ENCODE data around the gene ARL14EPL.

ARL14EPL gene

DNA sequence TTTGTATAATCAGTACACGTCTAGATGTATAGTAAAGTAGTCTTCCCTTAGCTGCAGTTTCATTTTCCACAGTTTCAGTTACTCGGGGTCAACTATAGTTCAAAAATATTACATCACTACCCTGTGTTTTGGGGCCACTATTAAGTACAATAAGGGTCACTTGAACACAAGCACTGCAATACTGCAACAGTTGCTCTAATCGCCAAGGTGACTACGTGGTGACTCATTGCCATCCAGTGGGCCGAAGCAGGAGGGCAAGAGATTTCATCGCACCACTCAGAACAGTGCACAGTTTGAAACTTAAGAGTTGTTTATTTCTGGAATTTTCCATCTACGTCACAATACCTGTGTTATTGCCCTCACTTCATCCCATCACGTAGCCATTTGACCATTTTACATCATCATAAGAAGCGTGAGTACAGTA, at the start of gene ARL14EPL:
Gene ARL14EPL, plus strand, starts transcription at position 379 of the 424 bp plus-strand sequence. CDS start 18,994 bp downstream, outside the sequence.
- no peak within 1 kb of the TSS for H3K9ac ChIP-seq (ENCODE audit: low read depth, low read length)
- H3K36me3 ChIP-seq (ENCODE audit: insufficient read depth, low read length): no peaks in the 10 kb centered on the region
- no peaks in the 10 kb centered on the region for H3K9me3 ChIP-seq (ENCODE audit: control insufficient read depth, insufficient read depth, low read length)
- no peaks in the 10 kb centered on the region for H3K4me1 ChIP-seq (ENCODE audit: insufficient read depth, low read length)

DNA sequence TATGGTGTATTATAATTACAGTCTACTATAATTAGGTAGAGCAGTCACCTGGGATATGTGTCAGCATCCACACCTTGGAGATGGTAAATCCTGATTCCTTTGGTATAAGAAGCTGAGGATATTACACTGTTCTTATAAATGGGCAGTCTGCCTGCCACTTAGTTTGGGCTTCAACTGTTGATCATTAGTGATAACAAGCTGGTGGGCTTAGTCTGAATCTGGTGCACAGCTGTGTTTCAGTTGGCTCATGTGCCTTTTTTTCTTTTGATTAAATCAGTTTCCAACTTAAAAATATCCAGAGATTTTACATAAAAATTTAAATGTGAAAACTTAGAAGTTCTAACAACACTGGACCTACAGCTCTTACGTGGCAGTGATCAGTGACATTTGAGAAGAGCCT, 48.8 kb upstream of the ARL14EPL start:
- no peaks in the 10 kb centered on the region for H3K9me3 ChIP-seq (ENCODE audit: control insufficient read depth, insufficient read depth, low read length)
- H3K36me3 ChIP-seq (ENCODE audit: insufficient read depth, low read length): no peaks in the 10 kb centered on the region
- no peak overlapping the region for H3K9ac ChIP-seq (ENCODE audit: low read depth, low read length)
- H3K4me1 ChIP-seq (ENCODE audit: insufficient read depth, low read length): no peaks in the 10 kb centered on the region

DNA sequence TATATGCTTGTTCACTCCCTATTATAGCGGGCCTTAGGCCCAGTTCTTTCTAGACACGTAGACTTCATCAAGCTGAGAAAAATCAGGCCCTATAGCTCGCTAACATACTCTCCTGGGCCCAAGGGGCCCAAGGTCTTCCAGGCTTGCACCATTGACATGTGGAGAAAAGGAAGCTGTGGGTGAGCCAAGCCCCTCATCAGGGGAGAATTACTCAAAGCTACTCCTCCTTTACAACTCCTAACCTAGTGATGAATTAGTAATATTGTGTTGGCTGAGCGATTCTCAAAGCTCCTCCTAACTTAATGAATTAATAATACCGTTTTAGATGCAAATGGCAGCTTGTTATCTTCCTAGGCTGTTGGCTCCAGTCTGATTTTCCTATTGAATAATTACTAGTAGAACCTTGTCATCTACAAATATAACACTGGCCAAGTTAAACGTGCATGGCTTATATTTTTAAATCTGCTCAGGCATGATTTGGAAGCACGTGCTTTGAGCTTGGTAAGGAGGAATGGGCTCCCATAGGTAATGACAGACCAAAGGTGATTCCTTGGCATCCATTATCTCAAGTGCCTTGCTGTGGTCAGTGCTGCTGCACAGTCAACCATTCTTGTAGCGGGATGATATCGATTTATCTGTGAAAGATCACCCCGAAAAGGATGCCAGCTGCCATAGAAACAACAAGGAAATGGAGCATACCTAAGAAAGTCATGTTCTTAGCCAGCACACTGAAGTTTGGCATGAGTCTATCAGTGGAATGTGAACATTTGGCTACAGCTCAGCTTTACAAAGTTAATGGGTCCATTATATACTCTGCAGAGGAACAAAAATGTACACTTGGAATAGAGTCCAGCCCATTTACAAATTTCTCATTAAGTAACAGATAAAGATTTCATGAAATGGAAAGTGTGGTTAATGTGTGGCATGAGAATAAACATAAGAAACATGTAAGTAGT, 46.2 kb upstream of the ARL14EPL start:
- H3K9ac ChIP-seq (ENCODE audit: low read depth, low read length): no peak overlapping the region
- no peaks in the 10 kb centered on the region for H3K9me3 ChIP-seq (ENCODE audit: control insufficient read depth, insufficient read depth, low read length)
- no peaks in the 10 kb centered on the region for H3K4me1 ChIP-seq (ENCODE audit: insufficient read depth, low read length)
- no peaks in the 10 kb centered on the region for H3K36me3 ChIP-seq (ENCODE audit: insufficient read depth, low read length)

DNA sequence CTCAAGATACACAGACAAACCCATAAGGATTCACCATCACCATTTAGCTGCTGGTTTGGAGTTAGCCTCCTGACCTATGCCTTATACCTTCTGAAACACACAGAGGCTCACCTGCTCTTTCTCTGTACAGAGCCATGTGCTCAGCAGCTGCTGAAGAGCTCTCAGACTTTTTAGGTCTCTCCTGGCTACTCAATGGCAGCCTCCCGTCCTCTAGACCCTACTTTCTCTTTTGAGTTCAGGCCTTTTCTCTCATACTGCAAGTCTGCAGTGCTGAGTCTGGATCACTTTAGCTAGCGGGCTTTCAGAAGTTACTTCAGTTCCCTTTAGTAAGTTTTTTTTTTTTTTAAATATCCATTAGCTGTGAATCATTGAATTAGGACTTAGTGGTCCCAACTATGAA, 44.3 kb upstream of the ARL14EPL start:
- no peaks in the 10 kb centered on the region for H3K9me3 ChIP-seq (ENCODE audit: control insufficient read depth, insufficient read depth, low read length)
- no peak overlapping the region for H3K9ac ChIP-seq (ENCODE audit: low read depth, low read length)
- no peaks in the 10 kb centered on the region for H3K4me1 ChIP-seq (ENCODE audit: insufficient read depth, low read length)
- H3K36me3 ChIP-seq (ENCODE audit: insufficient read depth, low read length): no peaks in the 10 kb centered on the region

DNA sequence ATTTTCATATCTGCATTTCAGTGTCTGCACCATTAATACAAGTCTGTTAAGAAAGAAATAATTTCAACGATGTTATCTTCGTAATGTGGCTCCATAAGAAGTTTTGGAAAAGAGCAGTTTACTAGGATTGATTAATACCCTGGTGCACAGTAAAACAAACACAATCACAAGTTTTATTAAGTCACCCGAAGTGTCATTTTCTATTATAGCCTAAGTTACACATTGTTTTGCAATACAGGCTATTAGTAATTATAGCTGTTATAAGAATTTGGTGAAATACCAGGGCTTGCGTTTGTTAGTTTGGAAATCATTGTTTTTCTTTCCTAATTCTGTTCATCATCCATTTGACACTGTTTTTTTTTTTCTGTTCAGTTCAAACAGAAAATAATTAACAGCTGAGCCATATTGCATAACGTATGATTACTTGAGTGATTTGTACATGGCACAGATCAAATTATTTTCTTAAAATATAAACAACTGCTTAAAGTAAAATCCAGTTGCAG, 39.4 kb upstream of the ARL14EPL start:
- Histone ChIP-seq H3K9ac (ENCODE audit: low read depth, low read length) (no peak overlapping the region), H3K9me3 (ENCODE audit: control insufficient read depth, insufficient read depth, low read length) (no peaks in the 10 kb centered on the region), H3K36me3 (ENCODE audit: insufficient read depth, low read length) (no peaks in the 10 kb centered on the region), H3K4me1 (ENCODE audit: insufficient read depth, low read length) (no peaks in the 10 kb centered on the region)

DNA sequence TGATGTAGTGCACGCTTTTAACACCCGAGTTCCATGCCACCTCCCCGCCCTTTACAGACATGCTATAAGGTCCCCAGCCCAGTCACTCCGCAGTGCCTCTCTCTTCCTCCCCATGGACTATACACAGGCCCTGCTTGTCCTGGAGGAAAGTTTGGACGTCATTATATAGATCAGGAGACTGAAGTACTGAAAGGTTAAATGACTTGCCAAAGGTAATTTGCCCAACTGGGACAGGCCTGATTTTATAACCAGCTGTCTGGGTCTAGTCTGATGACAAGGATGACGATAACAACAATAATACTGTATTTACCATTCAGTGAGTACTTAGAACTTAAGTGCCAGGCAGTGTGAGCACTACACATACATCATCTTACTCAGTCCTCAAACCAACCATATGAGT, 36.9 kb upstream of the ARL14EPL start:
- Histone ChIP-seq H3K9me3 (ENCODE audit: control insufficient read depth, insufficient read depth, low read length) (no peaks in the 10 kb centered on the region), H3K9ac (ENCODE audit: low read depth, low read length) (no peak overlapping the region), H3K4me1 (ENCODE audit: insufficient read depth, low read length) (no peaks in the 10 kb centered on the region), H3K36me3 (ENCODE audit: insufficient read depth, low read length) (no peaks in the 10 kb centered on the region)

DNA sequence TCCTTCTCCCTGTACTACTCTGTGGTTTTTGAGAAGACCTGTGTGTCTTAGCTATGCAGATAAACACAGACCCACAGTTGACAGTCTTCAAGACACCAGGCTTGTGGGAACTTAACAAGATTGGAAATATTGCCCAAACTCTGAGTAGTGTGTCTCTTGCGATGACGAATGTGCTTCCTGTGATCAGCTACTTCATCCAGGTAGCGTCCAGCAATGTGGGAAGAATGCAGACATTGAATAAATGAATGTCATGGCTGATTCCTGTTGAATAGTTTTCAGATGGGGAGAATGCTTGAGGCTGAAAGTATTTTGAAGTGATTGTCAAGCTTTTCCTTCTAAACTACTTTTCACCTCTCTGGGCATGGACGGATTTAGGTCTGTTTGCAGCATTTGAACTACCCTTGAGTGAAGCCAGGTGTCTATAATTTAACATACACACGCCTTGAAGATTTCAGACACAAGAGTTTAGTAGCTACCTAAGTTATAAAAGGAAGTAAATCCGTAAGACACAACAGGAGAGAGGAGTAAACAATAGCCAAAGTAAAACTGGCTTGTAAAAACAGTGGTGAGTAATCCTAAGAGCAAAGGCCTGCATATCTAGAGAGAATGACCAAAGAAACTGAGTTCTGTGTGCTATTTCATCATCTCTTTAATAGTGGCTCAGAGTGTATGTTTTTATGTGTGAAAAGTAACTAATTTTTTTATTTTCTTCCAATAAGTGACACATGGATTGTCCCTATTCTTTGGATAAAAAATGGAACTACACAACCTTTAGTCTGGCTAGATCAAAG, 30.0 kb upstream of the ARL14EPL start:
- no peak overlapping the region for H3K9ac ChIP-seq (ENCODE audit: low read depth, low read length)
- peaks cover 6% of the 10 kb centered on the region; the same call in 1 of the 2 replicates for H3K4me1 ChIP-seq (ENCODE audit: insufficient read depth, low read length)
- no peaks in the 10 kb centered on the region for H3K9me3 ChIP-seq (ENCODE audit: control insufficient read depth, insufficient read depth, low read length)
- no peaks in the 10 kb centered on the region for H3K36me3 ChIP-seq (ENCODE audit: insufficient read depth, low read length)

DNA sequence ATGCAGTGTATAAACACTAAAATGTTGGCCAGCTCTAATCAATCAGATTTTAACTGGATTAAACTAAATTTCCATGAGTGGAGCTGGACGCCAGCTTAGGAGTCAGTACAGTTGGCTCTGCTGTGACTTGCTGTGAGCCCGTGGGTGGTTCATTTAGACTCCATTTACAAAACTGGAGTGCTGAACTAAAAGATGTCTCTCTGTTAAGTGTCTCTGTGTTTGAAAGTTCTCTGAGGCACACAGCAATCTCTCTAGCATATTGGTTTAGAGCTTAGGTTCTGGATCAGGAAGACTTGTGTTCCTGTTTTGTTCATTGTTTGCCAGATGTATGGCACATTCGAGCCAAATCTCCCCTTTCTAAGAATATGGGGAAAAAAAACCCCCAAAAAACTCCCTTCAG, 28.0 kb upstream of the ARL14EPL start:
- Histone ChIP-seq H3K4me1 (ENCODE audit: insufficient read depth, low read length) (peaks cover 6% of the 10 kb centered on the region; the same call in 1 of the 2 replicates), H3K9me3 (ENCODE audit: control insufficient read depth, insufficient read depth, low read length) (no peaks in the 10 kb centered on the region), H3K9ac (ENCODE audit: low read depth, low read length) (no peak overlapping the region), H3K36me3 (ENCODE audit: insufficient read depth, low read length) (no peaks in the 10 kb centered on the region)

DNA sequence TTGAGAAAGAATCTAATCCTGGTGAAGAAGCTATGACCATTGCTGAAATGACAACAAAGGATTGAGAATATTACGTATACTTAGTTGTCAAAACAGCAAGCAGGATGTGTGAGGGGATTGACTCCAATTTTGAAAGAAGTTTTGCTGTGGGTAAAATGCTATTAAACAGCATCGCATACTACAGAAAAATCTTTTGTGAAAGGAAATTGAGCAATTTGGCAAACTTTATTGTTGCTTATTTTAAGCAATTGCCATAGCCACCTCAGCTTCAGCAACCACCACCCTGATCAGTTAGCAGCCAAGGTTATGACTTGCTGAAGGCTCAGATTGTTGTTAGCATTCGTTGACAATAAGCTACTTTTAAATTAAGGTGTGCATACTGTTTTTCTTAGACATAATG, 22.5 kb upstream of the ARL14EPL start:
- H3K9me3 ChIP-seq (ENCODE audit: control insufficient read depth, insufficient read depth, low read length): no peaks in the 10 kb centered on the region
- no peak overlapping the region for H3K9ac ChIP-seq (ENCODE audit: low read depth, low read length)
- H3K36me3 ChIP-seq (ENCODE audit: insufficient read depth, low read length): no peaks in the 10 kb centered on the region
- H3K4me1 ChIP-seq (ENCODE audit: insufficient read depth, low read length): no peaks in the 10 kb centered on the region

DNA sequence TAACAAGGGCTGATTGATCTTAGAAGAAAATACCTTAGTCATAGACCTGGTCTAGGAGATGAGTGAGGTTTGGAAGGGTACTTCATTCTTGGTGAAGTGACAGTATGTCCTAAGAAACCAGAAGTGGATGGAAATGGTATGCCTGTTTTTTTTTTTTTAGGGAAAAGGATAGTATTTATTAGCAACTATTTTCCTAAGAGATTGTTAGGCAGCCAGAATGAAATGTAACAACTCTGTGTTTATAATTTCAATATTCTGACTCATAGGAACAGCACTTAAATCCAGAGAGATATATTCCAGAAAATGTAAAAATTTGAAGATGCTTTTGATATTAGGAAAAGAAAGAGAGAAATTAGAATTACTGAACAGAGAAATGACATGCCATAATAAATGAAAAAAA, 21.2 kb upstream of the ARL14EPL start:
- Histone ChIP-seq H3K36me3 (ENCODE audit: insufficient read depth, low read length) (no peaks in the 10 kb centered on the region), H3K4me1 (ENCODE audit: insufficient read depth, low read length) (no peaks in the 10 kb centered on the region), H3K9me3 (ENCODE audit: control insufficient read depth, insufficient read depth, low read length) (no peaks in the 10 kb centered on the region), H3K9ac (ENCODE audit: low read depth, low read length) (no peak overlapping the region)

DNA sequence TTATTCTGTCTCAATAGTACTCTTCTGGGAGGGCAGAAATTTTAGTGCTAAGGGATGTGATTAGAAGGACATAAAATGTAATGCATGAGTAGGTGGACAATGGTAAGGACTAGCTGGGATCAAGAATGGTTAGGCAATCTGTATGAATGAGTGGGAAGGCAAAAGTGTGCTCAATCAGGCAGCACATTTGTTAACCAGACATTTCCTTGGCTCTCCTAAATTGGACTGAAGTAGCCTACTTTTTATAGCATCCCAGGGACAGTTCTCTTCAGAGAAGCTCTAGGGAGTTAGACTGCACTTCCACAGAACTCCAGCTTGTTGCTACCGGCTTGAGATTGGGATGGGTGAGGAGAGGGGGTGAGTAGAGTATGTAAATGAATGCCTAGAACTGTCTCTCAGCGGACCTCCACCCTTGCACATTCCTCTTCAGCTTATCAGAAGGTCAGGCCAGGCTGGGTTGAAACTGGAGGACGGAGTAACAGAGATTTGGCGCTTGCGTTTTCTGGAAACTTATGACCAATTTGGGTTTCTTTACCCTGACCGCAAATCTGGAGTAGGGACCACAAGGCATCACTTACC, 19.0 kb upstream of the ARL14EPL start:
- no peaks in the 10 kb centered on the region for H3K4me1 ChIP-seq (ENCODE audit: insufficient read depth, low read length)
- no peaks in the 10 kb centered on the region for H3K9me3 ChIP-seq (ENCODE audit: control insufficient read depth, insufficient read depth, low read length)
- H3K36me3 ChIP-seq (ENCODE audit: insufficient read depth, low read length): no peaks in the 10 kb centered on the region
- no peak overlapping the region for H3K9ac ChIP-seq (ENCODE audit: low read depth, low read length)

DNA sequence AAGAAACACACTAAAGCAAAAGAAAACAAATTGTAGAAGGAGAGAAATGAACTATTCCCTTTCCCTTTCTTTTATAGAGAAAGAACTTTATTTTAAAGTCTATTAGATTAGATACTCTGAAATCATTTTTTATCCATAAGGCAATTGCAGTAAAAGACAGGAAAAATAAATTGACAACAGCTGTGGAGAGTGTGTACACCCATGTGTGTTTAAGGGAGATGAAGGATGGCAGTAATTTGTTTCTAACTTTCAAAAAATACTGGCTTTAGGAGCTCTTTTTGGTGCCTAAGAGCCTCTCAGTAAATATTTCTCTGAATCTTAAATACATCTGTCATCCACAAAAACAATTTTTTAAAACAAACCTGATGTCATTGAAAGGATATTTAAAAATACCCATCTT, 18.3 kb upstream of the ARL14EPL start:
- Histone ChIP-seq H3K9ac (ENCODE audit: low read depth, low read length) (no peak overlapping the region), H3K36me3 (ENCODE audit: insufficient read depth, low read length) (no peaks in the 10 kb centered on the region), H3K4me1 (ENCODE audit: insufficient read depth, low read length) (no peaks in the 10 kb centered on the region), H3K9me3 (ENCODE audit: control insufficient read depth, insufficient read depth, low read length) (no peaks in the 10 kb centered on the region)

DNA sequence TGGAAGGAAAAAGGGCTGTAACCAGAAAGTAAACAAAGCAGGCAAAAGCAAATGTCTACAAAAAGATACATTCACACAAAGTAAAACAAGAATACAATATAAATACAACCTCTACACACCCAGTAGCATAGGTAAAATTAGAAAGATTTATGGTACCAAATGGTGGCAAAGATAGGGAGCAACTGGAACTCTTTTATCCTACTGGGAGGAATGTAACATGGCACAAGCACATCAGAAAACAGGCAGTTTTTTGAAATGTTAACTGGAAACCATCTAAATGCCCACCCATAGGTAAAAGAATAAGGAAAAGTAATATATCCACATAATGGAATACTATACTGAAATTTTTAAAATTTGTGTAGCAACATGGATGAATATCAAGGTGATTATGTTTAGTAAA, 8.7 kb upstream of the ARL14EPL start:
- no peaks in the 10 kb centered on the region for H3K36me3 ChIP-seq (ENCODE audit: insufficient read depth, low read length)
- no peaks in the 10 kb centered on the region for H3K4me1 ChIP-seq (ENCODE audit: insufficient read depth, low read length)
- H3K9me3 ChIP-seq (ENCODE audit: control insufficient read depth, insufficient read depth, low read length): no peaks in the 10 kb centered on the region
- H3K9ac ChIP-seq (ENCODE audit: low read depth, low read length): no peak overlapping the region

DNA sequence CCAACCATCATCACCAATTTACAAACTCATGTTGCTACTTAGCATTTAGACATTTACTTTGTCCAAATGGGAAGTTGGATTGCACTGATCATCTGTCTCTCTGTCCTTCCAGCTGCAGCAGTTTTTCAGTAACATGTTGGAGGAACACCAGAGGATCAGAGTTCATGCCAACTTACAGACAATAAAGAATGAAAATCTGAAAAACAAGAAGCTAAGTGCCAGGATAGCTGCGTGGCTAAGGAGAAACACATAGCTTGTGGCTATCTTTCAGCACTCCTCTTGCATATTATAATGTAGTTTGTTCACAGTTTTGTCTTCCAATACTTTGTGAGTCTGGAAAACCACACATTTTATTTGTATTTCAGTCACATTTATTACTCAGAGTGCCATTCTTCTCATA, 6.4 kb upstream of the ARL14EPL start:
- H3K9me3 ChIP-seq (ENCODE audit: control insufficient read depth, insufficient read depth, low read length): no peaks in the 10 kb centered on the region
- no peaks in the 10 kb centered on the region for H3K36me3 ChIP-seq (ENCODE audit: insufficient read depth, low read length)
- H3K9ac ChIP-seq (ENCODE audit: low read depth, low read length): no peak overlapping the region
- H3K4me1 ChIP-seq (ENCODE audit: insufficient read depth, low read length): no peaks in the 10 kb centered on the region

Data from ES-I3 (cell line).